Retinal pigment epithelial cell (primary cell): ENCODE measurements around the gene ME3.
"Not testable (repeated sequence)": the region's sequence is repeated elsewhere in the genome, so short reads cannot be mapped to it uniquely, and the experiment has no call there.

Source experiments
- DNase-seq: peaks from one replicate; pipeline ENCODE4 v3.0.0-alpha.2; 2010; ENCODE audit warnings: low read depth
- H3K4me3 ChIP-seq: 2 replicates; pipeline ENCODE4 v1.5.1; 2011; ENCODE audit warnings: mild to moderate bottlenecking, low read length, control low read depth, moderate library complexity
- TF ChIP-seq, protein P1 (sequence below): conservative IDR thresholded peaks from 2 replicates; pipeline ENCODE4 v1.5.1; 2011; ENCODE audit warnings: low read depth, low read length, control low read depth, inconsistent platforms

The ME3 gene

DNA sequence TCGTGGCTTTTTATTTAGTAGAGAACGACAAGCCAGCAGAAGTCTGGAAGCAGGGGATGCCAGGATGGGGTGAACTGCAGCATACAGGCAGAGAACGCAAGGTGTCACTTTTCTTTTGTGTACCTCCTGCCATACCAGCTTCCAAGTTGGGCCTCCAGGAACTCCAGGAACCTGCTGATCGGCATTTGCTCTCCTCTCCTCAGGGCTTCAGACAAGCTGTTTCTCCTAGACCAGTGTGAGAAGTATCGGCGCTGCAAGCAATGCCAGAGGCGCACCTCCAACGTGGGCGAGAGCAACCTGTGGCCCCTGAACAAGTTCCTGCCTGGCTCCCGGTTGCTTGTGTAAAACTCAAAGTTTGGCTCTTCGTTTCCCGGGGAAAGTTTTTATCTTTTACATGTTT lies 250.0 kb downstream of the ME3 start:
- TF ChIP-seq, protein P1, sequence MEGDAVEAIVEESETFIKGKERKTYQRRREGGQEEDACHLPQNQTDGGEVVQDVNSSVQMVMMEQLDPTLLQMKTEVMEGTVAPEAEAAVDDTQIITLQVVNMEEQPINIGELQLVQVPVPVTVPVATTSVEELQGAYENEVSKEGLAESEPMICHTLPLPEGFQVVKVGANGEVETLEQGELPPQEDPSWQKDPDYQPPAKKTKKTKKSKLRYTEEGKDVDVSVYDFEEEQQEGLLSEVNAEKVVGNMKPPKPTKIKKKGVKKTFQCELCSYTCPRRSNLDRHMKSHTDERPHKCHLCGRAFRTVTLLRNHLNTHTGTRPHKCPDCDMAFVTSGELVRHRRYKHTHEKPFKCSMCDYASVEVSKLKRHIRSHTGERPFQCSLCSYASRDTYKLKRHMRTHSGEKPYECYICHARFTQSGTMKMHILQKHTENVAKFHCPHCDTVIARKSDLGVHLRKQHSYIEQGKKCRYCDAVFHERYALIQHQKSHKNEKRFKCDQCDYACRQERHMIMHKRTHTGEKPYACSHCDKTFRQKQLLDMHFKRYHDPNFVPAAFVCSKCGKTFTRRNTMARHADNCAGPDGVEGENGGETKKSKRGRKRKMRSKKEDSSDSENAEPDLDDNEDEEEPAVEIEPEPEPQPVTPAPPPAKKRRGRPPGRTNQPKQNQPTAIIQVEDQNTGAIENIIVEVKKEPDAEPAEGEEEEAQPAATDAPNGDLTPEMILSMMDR = no peak
- DNase-seq = no peak
- H3K4me3 ChIP-seq = no peak overlapping the region

DNA sequence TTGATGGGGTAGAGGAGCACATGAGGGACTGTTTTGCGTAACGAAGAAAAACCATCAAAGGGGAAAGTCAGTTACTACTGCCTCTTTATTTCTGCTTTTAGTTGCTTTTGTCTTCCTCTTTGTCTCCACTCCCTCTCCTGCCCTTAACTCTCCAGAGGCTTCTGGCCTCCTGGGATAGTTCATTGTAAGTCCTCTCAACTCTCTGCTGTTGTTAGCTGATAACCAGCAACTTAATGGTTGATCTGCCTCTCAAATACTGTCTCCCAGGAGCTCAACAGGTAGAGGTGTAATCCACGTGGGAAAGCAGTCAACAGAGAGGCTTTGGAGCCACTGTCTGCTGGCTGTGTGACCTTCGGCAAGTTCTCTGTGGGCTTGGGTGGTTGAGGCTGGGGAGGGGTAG lies 250.5 kb downstream of the ME3 start:
- H3K4me3 ChIP-seq = no peak overlapping the region
- TF ChIP-seq, protein P1 = no peak
- DNase-seq = no peak

DNA sequence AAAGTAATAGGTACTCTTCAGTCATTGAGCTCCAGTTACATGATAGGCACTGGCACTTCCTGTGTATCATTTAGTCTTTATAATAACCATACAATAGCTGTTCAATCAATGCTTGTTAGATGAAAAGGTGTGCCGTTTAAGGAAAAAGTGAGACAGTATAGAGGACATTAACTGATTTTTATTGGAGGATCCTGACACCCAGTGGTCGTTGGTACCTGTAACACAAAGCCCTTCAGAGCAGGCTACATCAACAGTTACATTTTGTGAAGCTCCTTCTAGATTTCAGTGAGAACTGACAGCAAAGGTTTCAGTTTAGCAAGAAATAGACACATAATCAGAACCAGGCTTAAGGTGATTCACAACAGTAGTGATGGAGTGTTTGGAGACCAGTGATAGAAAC lies 253.5 kb downstream of the ME3 start:
- TF ChIP-seq, protein P1 = no peak
- no peak for DNase-seq
- no peak overlapping the region for H3K4me3 ChIP-seq

DNA sequence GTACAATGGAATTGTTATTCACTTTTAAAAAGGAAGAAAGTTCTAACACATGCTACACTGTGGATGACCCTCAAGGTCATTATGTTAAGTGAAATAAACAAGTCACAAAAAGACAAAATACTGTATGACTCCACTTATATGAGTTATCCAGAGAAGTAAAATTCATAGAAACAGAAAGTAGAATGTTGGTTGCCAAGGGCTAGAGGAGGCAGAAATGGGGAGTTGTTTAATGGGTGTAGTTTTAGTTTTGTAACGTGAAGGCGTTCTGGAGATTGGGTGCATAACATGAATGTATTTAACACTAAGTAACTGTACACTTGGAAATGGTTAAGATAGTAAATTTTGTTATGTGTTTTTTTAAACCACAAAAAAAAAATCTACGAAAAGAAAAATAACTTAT lies 253.9 kb downstream of the ME3 start:
- no peak overlapping the region for H3K4me3 ChIP-seq
- TF ChIP-seq, protein P1 = no peak
- no peak for DNase-seq

DNA sequence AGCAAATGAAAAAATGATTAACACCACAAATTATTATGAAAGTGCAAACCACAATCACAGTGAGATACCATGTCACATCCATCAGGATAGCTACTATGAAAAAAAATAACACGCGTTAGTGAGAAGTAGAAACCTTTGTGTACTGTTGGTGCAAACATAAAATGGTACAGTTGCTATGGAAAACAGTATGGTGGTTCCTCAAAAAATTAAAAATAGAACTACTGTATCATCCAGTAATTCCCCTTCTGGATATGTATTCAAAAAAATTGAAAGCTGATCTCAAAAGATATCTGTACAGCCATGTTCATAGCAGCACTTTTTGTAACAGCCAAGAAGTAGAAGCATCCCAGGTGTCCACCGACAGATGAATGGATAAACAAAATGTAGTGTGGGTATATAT lies 254.3 kb downstream of the ME3 start:
- TF ChIP-seq, protein P1 = no peak
- DNase-seq = no peak
- no peak overlapping the region for H3K4me3 ChIP-seq

DNA sequence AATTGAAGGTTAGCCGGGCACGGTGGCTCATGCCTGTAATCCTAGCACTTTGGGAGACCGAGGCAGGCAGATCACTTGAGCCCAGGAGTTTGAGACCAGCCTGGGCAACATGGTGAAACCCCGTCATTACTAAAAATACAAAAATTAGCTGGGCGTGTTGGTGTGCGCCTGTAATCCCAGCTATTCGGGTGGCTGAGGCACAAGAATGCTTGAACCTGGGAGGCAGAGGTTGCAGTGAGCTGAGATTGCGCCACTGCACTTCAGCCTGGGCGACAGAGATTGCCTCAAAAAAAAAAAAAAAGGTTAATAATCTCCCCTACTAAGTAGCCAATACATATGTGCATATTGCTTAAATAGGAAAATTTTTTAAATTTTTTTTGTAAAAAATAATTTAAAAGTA lies 255.5 kb downstream of the ME3 start:
- not testable (repeated sequence) for H3K4me3 ChIP-seq, DNase-seq

DNA sequence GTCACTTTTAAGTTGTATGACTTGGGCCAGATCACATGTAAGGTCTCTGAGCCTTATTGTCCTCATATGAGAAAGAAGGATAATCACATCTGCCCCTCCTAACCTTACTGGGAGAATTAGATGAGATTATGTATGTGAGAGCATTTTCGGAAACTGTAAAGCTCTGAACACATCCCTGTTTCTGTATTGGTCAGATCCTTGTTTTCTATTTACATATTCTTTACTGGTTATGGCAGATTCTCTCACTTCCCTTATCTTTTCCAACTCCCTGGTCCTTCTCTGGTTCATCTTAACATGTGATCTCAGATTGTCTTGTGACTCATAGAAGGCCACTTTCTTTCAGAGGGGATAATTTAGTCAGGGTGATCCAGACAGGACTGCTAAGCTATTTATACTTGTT lies 255.9 kb downstream of the ME3 start:
- DNase-seq = no peak
- no peak overlapping the region for H3K4me3 ChIP-seq
- TF ChIP-seq, protein P1 = no peak

DNA sequence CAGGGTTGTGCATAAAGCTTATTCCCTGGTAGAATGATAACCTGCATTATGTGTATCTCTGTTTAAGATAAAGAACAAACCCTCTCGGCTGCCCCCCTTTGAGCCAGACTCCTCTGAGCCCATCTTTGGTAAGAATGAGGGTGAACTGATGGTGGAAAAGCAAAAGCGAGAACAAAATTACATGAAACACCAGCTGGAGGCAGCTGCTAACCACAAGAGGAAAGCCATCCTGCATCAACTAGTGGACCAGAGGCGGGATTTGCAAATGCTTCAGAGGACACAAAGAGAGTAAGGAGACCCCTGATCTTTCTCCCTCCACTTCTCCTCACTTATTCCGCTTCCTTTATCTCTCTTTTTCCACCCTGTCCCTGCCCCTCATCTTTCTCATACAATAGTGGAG lies 257.4 kb downstream of the ME3 start:
- TF ChIP-seq, protein P1 = no peak
- DNase-seq = no peak
- no peak overlapping the region for H3K4me3 ChIP-seq
